NCI-H748 (cell line): Measurements from ENCODE around the gene TTC39B.
A peak's percentile ranks its signal among the peaks of the same experiment; 100 is the strongest.
"Not testable (repeated sequence)": the region's sequence is repeated elsewhere in the genome, so short reads cannot be mapped to it uniquely, and the experiment has no call there.

ENCODE experiments used
- DNase-seq: peaks from one replicate; lab custom pipeline; 2025; ENCODE audit not compliant: unreplicated experiment; lab: John Stamatoyannopoulos, UW

Gene TTC39B

DNA sequence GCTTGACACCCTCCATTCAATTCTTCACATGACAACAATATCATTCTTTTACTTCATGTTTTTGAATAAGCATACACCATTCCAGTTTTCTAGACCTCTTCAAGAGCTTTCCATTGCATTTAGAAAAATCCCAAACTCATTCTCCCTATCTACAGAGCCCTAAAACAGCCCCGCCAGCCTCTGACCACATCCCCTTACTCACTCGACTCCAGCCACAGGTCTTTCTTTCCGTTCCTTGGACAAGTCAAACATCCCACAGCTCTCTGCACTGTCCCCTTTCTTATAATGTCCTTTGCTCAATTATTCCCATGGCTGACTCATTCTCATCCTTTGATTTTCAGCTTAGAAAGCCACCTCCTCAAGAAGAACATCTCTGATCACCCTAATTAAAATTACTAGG lies 38.2 kb downstream of the TTC39B start:
- no peak for DNase-seq

DNA sequence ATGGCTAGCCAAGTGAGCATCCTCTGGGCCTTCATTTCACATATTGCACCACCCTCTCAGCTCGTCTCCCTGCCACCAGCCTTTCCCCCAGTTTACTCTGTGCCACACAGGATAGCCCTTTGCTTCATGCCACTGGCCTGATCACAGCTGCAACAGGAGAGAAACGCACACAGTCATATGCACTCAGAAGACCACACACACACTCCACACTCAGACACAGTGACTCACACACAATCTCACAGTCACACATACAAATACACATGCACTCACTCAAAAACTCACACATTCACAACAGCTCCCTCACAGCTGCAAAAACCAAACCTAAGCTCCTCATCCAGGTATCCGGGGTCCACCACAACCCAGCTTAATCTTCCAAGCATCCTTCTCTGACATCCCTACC lies 38.7 kb downstream of the TTC39B start:
- no peak for DNase-seq

DNA sequence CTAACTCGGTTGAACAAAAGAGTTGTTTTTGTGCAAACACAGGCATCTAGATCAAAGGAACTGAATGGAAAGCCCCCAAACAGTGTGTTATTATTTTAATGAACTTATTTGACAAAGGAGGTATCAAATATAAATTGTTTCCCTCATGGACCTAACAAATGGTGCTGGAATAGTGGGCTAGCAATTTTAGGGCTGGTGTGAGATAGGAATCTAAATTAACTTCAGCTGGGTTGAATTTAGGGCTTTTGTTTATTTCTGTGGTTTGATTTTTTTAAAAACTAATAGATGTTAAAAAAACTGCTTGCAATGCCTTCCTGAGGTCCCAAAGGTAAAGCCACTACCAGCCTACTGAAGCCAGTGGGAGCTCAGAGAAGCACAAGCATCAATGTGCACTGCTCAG lies 42.1 kb downstream of the TTC39B start:
- DNase-seq: no peak

DNA sequence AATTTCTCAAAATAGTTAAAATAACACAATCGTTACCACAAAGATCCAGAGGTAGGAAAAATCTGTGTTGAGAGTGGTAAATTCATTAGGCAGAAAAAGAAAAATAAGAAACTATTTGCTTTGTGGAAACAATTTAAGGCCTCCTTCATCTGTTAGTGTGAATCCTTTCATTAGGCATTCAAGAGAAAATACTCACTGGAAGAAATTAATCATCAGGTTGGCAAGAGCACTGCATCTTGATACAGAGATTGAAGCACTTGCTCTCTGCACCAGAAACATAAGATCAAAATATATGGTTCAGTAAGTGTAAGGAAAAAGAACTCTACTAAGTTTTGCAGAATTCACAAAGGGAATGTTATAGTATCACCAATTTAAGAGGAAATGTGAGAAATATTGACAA lies 44.4 kb downstream of the TTC39B start:
- no peak for DNase-seq

DNA sequence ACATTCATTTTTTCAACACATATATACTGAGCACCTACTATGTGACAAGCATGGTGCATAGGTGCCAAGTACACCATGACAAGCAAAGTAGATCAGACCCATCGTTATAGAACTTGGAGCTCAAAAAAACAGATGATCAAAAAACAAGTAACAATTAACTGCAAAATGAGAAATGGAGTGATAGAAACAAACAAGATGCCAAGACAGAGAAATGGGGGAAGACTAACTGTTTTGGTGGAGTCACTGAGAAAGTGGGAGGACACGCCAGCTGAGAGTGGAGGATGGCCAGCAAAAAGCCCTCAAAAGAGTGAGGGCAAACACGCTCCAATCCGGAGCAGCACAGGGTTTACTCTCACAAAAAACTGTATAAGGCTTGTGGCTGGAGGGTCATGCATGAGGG lies 50.6 kb downstream of the TTC39B start:
- DNase-seq: no peak

DNA sequence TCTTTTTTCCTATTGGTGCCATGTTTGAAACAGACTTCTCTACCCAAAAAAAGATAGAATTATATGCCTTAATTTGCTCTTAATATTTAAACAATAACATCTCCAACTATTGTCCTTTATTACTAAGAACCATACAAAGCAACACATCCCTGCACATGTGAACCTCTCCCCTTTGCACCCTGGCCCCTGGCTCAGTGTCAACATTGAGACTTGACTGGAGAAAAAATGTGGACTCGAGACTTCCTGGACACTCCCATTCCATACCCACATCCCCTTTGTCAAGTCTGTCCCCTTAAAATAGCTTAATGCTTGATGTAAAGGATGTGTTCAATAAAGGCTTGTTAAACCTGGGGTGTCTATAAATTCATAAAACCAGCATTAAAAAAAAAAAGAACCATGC lies 53.2 kb downstream of the TTC39B start:
- DNase-seq: no peak

DNA sequence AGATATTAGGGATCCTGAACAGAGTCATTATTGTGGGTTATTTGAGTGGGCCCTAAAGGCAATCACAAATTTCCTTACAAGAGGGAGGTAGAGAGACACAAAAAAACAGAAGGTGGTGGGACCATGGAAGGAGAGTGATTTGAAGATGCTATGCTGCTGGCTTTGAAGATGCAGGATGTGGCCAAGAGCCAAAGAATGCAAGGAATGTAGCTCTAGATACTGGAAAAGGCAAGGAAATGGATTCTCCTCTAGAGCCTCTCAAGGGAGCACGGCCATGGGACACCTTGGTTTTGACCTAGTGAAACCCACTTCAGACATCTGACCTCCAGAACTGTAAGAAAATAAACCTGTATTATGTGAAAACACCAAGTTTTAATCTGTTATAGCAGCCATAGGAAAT lies 53.8 kb downstream of the TTC39B start:
- no peak for DNase-seq

DNA sequence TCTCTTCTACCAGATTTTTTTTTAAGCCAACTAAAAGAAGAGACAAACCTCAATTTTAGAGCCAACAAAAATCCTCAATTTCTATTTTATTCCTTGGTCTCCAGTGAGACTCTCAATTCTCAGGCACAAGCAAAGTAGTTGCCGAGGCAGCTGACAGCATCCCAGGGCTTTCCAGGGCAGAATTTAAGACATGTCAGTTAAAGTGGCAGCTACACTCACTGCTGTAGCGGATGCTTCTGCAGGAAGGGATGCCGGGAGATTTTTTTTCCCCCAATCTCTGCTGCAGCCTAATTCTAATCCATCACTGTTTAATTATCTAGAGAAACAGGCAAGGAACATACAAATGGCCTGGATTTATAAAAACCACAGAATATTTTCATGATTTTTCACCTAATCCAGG lies 57.0 kb downstream of the TTC39B start:
- peak; percentile 21 for DNase-seq

DNA sequence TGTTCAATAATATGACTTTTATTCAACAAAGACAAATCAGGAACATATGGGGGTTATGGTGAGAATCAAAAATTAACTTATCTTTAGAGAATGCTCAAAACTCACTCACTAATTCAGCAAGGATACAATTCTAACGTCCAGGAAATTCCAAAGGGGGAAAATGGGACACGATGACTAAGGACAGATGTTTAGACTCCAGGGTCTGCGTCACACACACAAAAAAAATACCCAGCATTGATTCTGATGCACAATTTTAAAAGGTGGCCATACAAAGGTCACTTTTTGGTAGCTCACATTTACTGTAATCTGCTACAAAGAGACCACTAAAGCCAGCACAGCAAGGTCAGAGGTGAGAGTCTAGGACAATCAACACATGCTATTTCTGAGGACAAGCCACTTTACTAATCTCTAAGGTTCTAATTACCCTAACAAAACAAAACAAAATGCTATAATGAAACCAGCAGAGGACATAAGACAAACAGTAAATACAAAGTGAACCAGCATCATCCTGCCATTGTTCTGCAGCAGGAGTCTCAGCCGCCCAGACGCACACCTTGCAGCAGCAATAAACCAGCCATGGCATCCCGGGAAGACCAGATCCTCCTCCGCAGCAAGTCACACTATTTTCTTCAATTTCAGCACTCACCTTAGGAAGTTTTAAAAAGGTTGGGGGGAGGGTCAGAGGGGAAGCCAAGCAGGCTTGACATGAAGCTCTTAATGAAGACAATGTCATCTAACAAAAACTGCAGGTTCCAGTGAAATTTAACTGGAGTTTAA lies 57.8 kb downstream of the TTC39B start:
- peak; percentile 82 for DNase-seq

DNA sequence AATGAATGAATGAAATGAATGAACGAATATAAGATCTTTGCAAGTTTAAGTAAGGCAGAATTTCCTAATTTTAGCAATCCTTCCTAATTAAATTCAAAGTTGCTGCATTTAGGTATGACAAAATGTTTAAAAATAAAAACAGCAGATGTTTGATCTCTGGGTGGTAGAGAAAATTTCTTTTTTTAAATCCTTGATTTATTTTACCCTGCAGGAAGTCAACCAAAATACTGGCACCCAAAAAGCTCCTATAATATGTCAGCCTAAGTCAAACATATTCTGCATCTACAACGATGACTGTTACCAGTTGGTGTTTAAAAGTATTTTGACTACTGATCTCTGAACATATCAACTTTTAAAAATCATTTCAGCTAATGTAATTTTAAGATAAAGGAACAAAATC lies 58.4 kb downstream of the TTC39B start:
- DNase-seq: no peak

DNA sequence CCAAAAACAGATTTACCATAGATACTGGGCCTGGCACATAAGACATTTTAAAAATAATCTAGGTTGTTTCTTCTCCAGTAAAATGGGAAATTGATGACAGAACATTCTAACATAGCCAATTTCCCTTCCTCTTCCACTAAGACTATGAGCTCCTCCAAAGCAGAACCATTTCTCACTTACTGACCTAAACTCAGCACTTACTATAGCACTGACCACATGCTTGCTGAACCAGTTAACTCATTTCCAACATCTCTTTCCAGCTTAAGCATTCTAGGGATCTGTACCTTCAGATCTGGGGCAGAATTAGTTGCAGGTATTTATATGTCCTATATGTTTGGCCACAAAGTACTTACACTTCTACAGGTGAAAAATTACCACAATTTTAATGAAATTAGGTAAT lies 58.9 kb downstream of the TTC39B start:
- DNase-seq: no peak

DNA sequence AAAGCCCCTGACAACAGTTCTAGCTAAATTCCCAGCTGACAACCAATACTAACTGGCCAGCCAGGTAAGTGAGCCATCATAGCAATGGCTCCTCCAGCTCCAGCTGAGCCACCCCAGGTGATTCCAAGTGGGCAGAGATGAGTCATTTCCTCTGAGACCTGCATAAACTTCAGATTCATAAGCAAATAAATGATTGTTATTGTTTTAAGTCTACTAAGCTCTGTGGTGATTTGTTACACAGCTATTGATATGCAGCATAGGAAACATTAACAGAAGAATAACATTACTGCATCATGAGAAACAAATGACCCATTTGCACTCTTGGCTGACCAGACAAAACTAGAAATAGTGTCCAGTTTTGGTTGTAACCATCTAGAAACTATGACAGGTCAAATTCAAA lies 60.3 kb downstream of the TTC39B start:
- DNase-seq: no peak

DNA sequence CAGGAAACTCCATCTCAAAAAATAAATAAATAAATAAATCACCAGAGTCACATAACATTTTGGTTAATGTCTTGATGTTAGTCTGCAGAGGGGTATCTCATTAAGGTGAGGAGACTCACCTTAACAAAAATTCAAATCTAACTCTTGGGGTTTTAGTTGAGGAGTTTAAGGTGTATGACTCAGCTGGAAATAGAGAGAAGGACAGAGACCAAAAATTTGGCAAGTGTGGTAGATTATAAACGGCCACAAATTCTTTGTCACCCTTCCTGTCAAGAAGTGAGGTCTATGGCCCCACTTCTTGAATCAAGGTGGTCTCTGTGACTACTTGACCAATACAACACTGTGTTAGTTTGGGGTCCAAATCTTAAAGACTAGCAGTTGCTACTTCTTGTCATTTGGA lies 60.8 kb downstream of the TTC39B start:
- no peak for DNase-seq

DNA sequence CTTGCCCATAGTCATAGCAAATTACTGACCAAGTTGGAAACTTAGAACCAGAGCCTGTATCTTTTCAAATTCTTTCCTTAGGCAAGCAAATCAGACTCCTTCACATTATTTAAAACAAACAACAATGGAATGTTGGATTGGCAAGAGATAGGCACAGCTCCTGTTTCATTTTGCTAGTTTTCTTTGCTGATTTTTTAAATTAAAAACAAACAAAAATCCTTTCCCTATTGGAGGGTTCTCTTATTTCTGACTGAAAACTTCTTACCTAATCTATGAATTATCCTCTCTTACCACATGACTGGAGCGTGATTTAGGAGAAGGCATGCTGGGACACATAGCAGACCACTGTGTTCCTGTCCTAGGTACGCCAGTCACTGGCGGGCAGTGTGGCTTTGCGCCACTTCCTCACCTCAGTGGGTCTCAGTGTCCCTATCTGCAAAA lies 63.0 kb downstream of the TTC39B start:
- no peak for DNase-seq

DNA sequence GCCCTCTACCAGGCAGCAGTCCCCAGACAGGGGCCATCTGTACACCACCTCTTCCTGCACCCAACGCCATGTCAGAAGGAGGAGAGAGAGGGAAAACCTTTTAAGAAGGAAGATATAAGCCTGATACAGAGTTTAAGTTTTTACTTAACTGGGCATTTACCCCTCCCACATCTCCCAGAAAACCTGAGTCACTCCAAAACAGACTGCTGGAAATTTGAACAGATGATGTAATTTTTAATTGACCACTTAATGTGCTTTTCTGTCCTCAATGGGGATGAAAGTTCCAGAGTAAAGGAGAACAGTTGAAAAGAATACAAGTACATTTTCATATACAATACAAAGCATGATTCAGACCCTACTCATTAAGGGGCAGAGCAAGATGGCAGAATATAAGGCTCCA lies 63.9 kb downstream of the TTC39B start:
- DNase-seq: peak; percentile 22

DNA sequence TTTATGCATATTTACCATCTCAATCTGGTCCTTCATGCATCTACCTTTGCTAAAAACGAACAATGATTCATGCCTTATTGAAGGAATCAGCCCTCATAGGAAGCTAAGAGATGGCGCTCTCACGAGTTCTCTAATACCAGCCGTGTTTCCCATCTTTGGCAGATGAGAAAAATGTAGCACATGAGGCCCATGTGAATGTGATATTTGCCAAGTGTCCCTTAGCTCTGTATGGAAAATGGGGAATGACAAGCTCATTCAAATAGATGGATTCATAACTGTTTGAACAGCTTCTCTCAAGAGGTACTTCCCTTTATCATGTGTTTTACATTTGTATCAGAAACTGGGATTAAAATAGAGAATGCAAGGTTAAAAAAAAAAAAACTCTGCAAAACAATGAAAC lies 66.1 kb downstream of the TTC39B start:
- peak; percentile 65 for DNase-seq

DNA sequence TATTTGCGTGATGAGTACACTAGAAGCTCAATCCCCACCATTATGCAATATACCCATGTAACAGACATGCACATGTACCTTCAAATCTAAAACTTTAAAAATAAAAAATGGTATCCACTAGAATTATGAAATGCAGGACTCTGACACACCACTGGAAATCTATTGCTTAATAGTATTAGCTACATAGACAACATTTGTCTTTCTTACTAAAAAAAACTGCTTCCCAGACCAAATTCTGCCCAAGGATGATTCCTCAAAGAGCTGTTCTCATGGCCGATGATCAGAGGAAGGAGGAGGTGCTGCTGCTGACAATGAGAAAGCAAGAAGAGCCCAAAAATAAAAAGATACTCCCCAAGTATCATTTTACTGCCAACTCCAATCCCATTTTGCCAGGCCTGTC lies 67.2 kb downstream of the TTC39B start:
- no peak for DNase-seq

DNA sequence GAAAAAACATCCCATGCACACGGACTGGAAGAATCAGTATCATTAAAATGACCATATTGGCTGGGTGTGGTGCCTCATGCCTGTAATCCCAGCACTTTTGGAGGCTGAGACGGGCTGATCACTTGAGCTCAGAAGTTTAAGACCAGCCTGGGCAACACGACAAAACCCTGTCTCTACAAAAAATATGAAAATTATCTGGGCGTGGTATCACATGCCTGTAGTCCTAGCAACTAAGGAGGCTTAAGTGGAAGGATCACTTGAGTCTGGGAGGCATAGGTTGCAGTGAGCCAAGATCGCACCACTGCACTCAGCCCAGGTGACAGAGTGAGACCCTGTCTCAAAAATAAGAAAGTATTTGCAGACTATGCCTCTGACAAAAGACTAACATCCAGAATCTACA lies 68.4 kb downstream of the TTC39B start:
- DNase-seq: no peak

DNA sequence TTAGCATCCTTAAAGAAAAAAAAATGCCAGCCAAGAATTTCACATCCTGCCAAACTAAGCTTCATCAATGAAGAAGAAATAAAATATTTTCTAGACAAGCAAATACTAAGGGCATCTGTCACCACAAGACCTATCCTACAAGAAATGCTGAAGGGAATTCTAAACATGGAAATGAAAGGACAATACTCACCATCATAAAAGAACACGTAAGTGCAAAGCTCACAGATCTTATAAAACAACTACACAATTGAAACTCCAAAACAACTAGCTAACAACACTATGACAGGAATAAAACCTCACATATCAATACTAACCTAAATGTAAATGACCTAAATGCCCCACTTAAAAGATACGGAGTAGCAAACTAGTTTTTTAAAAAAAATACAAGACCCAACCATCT lies 71.4 kb downstream of the TTC39B start:
- no peak for DNase-seq

DNA sequence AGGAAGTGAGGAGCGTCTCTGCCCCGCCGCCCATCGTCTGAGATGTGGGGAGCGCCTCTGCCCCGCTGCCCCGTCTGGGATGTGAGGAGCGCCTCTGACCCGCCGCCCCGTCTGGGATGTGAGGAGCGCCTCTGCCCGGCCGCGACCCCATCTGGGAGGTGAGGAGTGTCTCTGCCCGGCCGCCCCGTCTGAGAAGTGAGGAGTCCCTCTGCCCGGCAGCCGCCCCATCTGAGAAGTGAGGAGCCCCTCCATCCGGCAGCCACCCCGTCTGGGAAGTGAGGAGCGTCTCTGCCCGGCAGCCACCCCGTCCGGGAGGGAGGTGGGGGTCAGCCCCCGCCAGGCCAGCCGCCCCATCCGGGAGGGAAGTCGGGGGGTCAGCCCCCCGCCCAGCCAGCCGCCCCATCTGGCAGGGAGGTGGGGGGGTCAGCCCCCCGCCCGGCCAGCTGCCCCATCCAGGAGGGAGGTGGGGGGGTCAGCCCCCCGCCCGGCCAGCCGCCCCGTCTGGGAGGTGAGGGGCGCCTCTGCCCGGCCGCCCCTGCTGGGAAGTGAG lies 73.0 kb downstream of the TTC39B start:
- not testable (repeated sequence) for DNase-seq

DNA sequence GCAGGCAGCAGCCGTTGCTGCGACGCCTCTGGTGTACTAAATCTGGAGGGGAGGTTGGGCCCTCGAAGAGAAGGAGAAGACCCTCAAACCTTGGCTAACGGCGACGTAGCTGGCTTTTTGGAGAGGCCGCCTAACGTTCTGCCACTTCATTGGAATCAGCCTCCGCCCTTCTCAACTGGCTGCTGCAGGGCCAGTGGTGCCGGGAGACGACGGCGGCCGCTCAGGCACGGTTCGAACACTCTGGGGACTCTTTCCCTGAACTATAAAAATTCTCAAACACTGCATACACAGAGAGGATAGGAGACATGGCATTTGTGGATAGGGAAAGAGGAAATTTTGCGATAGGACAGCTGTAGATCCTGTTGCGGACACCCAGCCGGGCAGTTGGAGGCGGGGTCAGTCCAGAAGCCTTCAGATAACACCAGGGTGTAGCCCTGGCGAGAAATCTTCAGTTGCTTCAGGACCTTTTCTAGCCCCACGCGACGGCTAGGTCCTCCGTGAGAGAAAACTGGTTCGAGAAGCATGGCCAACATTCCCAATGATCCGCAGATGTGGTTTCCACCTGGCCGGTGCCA lies 74.2 kb downstream of the TTC39B start:
- not testable (repeated sequence) for DNase-seq

DNA sequence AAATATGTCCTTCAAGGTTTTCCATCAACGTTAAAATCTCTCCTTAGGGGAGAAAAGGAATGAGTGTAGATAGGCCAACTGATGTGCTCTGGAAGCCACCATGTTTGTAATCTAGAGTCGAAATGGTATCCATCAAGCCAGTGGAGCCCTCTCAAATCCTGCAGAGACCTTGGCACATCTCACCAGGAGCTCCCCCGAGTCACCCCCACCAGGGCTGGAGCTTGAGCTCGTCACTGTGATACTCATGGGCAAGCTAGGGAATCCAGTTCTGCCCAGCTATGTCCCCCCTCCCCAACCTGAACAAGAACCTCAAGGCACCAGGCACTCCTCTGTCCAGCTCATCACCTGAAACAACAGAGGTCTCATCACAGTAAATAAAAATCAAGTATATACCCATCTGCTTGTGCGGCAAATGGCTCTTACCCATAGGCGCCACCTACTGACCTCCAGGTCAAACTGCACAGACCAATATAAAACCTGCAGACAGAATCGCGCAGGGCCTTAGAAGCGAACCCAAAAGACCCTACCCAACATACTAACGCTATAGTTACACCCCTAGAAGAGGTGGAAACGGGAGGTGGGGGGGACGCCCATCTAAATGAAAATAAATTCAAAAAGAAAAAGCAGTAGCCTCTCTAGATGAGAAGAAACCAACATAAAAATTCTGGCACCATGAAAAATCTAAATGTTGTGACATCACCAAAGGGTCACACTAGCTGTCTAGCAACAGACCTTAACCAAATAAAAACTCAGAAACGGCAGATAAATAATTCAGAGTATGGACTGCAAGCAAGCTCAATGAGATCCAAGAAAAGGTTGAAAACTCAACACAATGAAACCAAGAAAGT lies 75.0 kb downstream of the TTC39B start:
- peak; percentile 65 for DNase-seq
